Upper lobe of left lung (tissue), 6 donors: ENCODE measurements around the gene CIITA. TPM values are rescaled to one million over a fixed set of nuclear protein-coding genes. Genes with fewer than 3 reads are reported as not detected.
A peak's percentile ranks its signal among the peaks of the same experiment; 100 is the strongest.

Experiments
- ATAC-seq, 2 donors: fragments of 200-7000 bp; cut with Tn5 transposase; one replicate each; pipeline ENCODE4 v1.9.1; 2022; ENCODE audit warnings: mild to moderate bottlenecking in 2 of 2, moderate library complexity in 2 of 2; ENCODE audit not compliant: low FRiP score in 2 of 2
- DNase-seq, 2 donors: peaks; one replicate each; pipeline ENCODE4 v3.0.0-alpha.2; 2019 to 2020
- H3K27ac ChIP-seq, 4 donors: fragments of 200-600 bp; sonication (generic); one replicate each; pipeline ENCODE4 v1.5.1; 2016 to 2019
- H3K27me3 ChIP-seq, 4 donors: fragments of 200-600 bp; sonication (generic); one replicate each; pipeline ENCODE4 v1.5.1; 2017 to 2019
- H3K36me3 ChIP-seq, 4 donors: fragments of 200-600 bp; sonication (generic); one replicate each; pipeline ENCODE4 v1.5.1; 2016 to 2019
- H3K4me1 ChIP-seq, 4 donors: fragments of 200-600 bp; sonication (generic); one replicate each; pipeline ENCODE4 v1.5.1; 2018 to 2019
- H3K4me3 ChIP-seq, 4 donors: fragments of 200-600 bp; sonication (generic); one replicate each; pipeline ENCODE4 v1.5.1; 2017 to 2019; ENCODE audit warnings: mild to moderate bottlenecking in 2 of 4, moderate library complexity in 1 of 4
- H3K9me3 ChIP-seq, 4 donors: fragments of 200-600 bp; sonication (generic); one replicate each; pipeline ENCODE4 v1.5.1; 2018 to 2019
- EP300 ChIP-seq, 4 donors: sonication (generic); formaldehyde crosslinking; IDR thresholded peaks; one replicate each; pipeline ENCODE4 v1.5.1; 2017; ENCODE audit warnings: antibody characterized with exemption in 4 of 4, control low read depth in 2 of 4
- POLR2A ChIP-seq, 4 donors: fragments of 450-650 bp; IDR thresholded peaks; one replicate each; pipeline ENCODE4 v1.5.1; 2016 to 2017; ENCODE audit warnings: antibody characterized with exemption in 4 of 4, mild to moderate bottlenecking in 2 of 4
- POLR2AphosphoS5 ChIP-seq, 2 donors: sonication (generic); formaldehyde crosslinking; IDR thresholded peaks; one replicate each; pipeline ENCODE4 v1.5.1; 2017; ENCODE audit warnings: antibody characterized with exemption in 2 of 2
- WGBS, 2 donors: methylation state at CpG; one replicate each; pipeline ENCODE4 v1.1.5; 2017 to 2018; 5-methylcytosine and 5-hydroxymethylcytosine counted together
- total RNA-seq, 6 donors: library from RNA; depleted of rRNA in 4 of 6; stranded (reverse); fragments of >200 nt in 4 of 6; gene quantifications; one replicate each; pipeline versions ENCODE4 v1.1.0 to v1.2.1, GENCODE V29; 2016 to 2021
- TF ChIP-seq, protein P1 (sequence below), 6 experiments: fragments of 450-650 bp in 4 of 6; fragments of 200-600 bp in 2 of 6; sonication (generic) in 2 of 6; IDR thresholded peaks; one replicate each; pipeline ENCODE4 v1.5.1; 2016 to 2019; ENCODE audit warnings: antibody characterized with exemption in 6 of 6
- donor health status: DM: no; HTN: no; CAD: no; lungs with moderate emphysema.
- donor health status: DM: no; HTN: yes; CAD: no; lungs with severe emphysema.

CIITA gene
- total RNA-seq, 6 donors from 2014 or later, result 27.2 to 145 (median 83.2) TPM

DNA sequence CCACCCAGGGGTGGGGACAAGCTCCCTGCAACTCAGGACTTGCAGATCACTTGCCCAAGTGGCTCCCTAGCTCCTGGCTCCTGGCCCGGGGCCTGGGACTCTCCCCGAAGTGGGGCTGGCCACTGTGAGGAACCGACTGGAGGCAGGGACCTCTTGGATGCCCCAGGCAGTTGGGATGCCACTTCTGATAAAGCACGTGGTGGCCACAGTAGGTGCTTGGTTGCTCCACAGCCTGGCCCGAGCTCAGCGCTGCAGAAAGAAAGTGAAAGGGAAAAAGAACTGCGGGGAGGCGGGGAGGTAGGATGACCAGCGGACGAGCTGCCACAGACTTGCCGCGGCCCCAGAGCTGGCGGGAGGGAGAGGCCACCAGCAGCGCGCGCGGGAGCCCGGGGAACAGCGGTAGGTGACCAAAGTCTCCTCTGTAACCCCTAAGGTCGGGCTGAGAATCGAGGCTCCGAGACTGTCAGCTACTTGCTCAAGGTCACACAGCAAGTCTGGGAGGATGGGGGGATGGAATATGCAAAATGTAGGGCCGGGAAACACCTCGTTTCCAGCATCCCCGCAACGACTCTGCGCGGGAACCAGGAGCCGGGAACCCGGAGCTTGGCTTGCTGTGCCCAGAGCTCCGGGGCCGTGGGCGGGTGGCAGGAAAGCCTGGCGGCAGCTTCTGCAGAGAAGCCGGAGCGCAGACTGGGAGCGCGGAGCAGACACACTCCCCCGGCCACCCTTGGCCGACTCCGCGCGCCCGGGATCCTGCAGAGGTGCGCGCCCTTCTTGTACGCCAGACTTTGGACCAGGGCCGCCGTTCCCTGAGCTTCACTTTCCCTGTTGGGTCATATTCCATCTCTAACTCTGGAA, 1.9 kb downstream of the CIITA start:
- peak overlapping the region; percentile 60 to 80 (median 70) for H3K4me3 ChIP-seq
- DNase-seq (peak; percentile 90 to 91), ATAC-seq (peak; percentile 71 to 80)
- no peaks in the 10 kb centered on the region for H3K9me3 ChIP-seq
- peak; percentile 48 to 63 for TF ChIP-seq POLR2AphosphoS5 (IDR thresholded peaks at IDR 0.05)
- no peak for TF ChIP-seq EP300 (IDR thresholded peaks at IDR 0.05)
- TF ChIP-seq, protein P1, sequence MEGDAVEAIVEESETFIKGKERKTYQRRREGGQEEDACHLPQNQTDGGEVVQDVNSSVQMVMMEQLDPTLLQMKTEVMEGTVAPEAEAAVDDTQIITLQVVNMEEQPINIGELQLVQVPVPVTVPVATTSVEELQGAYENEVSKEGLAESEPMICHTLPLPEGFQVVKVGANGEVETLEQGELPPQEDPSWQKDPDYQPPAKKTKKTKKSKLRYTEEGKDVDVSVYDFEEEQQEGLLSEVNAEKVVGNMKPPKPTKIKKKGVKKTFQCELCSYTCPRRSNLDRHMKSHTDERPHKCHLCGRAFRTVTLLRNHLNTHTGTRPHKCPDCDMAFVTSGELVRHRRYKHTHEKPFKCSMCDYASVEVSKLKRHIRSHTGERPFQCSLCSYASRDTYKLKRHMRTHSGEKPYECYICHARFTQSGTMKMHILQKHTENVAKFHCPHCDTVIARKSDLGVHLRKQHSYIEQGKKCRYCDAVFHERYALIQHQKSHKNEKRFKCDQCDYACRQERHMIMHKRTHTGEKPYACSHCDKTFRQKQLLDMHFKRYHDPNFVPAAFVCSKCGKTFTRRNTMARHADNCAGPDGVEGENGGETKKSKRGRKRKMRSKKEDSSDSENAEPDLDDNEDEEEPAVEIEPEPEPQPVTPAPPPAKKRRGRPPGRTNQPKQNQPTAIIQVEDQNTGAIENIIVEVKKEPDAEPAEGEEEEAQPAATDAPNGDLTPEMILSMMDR (IDR thresholded peaks at IDR 0.05), result peak in 1 of 6 experiments; percentile 6
- peak in 1 of 4 donors; percentile 83 for TF ChIP-seq POLR2A (IDR thresholded peaks at IDR 0.05)
- peak overlapping the region; percentile 75 to 89 (median 82) for H3K27ac ChIP-seq
- H3K36me3 ChIP-seq, result peaks cover 0 to 5% (median 0%) of the 10 kb centered on the region in 4 donors
- peaks cover 38 to 62% (median 53%) of the 10 kb centered on the region in 4 donors for H3K4me1 ChIP-seq
- H3K27me3 ChIP-seq, result no peaks in the 10 kb centered on the region
- WGBS, 2 donors, result 2 to 5% methylated on average over 22 to 31 of the region's 49 CpGs

DNA sequence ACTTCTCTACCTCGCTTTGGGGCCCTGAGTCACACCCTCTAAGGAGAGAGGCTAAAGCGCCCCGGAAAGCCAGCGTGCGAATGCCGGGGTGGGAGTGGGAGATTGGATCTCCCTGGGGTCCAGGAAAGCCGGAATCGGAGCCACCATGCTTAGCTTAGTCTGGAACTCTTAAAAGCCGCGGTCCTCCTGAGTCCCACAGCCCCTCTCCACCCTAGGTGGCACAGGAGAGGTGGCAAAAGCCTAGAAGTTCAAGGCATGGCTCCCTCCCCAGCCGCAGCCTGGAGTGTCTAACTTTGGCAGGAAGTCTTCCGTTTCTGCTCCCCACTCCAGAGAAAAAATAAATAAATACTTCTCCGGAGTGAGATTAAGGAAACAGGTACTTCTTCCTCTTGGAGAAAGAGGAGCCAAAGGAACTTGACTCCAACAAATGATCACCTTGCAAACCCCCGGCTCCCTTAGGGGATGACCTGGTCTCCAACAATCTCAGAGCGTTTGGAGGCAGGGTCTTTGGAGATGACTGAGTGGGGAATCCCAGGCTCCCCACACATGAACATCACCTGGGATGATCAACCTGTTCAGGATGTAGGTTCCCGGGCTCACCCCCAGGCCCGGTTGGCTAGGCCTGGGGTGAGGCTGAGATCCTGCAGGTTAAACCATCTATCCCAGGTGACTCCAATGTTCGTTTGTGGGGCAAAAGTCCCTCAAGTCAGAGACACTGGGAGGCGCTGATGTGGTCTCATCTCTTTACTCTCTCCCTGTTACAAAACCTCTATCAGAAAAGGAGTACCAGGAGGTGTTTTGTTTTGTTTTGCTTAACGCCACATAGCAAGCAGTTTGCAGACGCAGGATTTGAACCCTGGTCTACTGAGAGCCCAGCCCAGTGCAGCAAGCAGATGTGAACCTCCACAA, 2.9 kb downstream of the CIITA start:
- H3K36me3 ChIP-seq, result peaks cover 0 to 5% (median 2%) of the 10 kb centered on the region in 4 donors
- no peak for ATAC-seq
- TF ChIP-seq EP300 (IDR thresholded peaks at IDR 0.05), result no peak
- TF ChIP-seq POLR2A (IDR thresholded peaks at IDR 0.05), result peak in 1 of 4 donors; percentile 53
- TF ChIP-seq POLR2AphosphoS5 (IDR thresholded peaks at IDR 0.05), result peak in 1 of 2 donors; percentile 33
- TF ChIP-seq, protein P1 (IDR thresholded peaks at IDR 0.05), result no peak
- H3K27me3 ChIP-seq, result no peaks in the 10 kb centered on the region
- peak in 1 of 2 donors; percentile 62 for DNase-seq
- peaks cover 44 to 72% (median 59%) of the 10 kb centered on the region in 4 donors for H3K4me1 ChIP-seq
- peak overlapping the region; percentile 75 to 89 (median 82) for H3K27ac ChIP-seq
- peak overlapping the region in 3 of 4 donors; percentile 60 to 80 (median 78) for H3K4me3 ChIP-seq
- WGBS, 2 donors, result 21 to 23% methylated on average over 20 to 21 of the region's 21 CpGs
- no peaks in the 10 kb centered on the region for H3K9me3 ChIP-seq

DNA sequence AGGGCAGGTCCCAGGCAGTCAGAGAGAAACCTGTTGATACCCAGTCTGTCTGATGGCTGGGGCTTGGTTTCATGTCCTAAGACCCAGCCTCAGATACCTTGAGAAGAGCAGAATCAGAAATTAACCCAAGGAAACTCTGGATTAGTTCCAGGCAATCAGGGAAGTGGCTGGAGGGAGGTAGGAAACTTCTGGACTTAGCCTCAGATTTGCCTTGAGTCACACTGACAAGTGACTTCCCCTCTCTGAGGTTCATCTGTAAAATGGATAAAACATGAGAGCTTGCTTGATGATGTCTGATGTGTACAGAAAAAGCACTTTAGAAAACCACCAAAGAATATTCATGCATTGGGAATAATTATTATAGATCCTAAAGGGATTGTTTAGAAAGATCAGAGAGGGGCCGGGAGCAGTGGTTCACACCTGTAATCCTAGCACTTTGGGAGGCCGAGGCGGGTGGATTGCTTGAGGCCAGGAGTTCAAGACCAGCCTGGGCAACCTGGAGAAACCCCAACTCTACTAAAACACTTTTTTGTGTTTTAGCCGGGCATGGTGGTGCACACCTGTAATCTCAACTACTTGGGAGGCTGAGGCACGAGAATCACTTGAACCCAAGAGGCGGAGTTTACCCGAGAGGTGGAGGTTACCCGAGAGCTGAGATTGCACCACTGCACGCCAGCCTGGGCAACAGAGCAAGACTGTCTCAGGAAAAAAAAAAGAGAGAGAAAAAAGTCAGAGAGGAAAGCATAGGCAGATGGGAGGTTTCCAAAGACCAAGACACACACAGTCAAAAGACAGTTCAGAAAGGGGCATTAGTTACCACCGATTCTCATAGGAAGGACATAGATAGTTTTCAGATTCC, 3.8 kb downstream of the CIITA start:
- Histone ChIP-seq H3K9me3 (no peaks in the 10 kb centered on the region), H3K4me1 (peaks cover 46 to 80% (median 65%) of the 10 kb centered on the region in 4 donors), H3K4me3 (peak overlapping the region in 3 of 4 donors; percentile 60 to 80 (median 78)), H3K27me3 (no peaks in the 10 kb centered on the region), H3K36me3 (peaks cover 0 to 5% (median 2%) of the 10 kb centered on the region in 4 donors), H3K27ac (peak overlapping the region; percentile 75 to 89 (median 82))
- TF ChIP-seq POLR2AphosphoS5 (IDR thresholded peaks at IDR 0.05) (no peak), POLR2A (IDR thresholded peaks at IDR 0.05) (peak in 1 of 4 donors; percentile 24)
- ATAC-seq, result no peak
- 61 to 79% methylated on average over 10 of the region's 10 CpGs for WGBS, 2 donors
- DNase-seq, result no peak

DNA sequence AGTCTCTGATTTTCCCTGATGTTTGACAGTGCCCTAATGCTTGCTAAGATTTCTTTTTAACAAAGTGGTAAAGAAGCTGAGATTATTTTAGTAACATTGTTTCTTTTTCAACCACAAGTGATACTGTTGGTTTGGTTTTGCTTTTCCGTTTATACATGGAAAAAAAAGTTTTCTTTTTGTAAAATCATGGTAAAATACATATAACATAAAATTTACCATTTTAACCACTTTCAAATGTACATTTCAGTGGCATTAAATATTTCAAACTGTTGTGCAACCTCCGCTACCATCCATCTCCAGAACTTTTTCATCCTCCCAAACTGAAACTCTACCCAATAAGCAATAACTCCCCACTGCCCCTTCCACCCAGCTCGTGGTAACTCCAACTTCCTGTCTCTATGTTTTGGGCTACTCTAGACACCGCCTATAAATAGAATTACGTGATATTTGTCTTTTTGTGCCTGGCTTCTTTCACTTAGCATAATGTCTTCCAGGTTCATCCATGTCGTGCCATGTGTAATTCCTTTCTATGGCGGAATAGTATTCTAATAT, 4.6 kb downstream of the CIITA start:
- H3K36me3 ChIP-seq, result peaks cover 0 to 5% (median 2%) of the 10 kb centered on the region in 4 donors
- ATAC-seq, result no peak
- TF ChIP-seq, protein P1 (IDR thresholded peaks at IDR 0.05), result no peak
- TF ChIP-seq POLR2AphosphoS5 (IDR thresholded peaks at IDR 0.05) (no peak), POLR2A (IDR thresholded peaks at IDR 0.05) (no peak)
- no peak overlapping the region for H3K4me3 ChIP-seq
- H3K27me3 ChIP-seq, result no peaks in the 10 kb centered on the region
- 52 to 62% methylated on average over 7 of the region's 7 CpGs for WGBS, 2 donors
- H3K27ac ChIP-seq, result peak overlapping the region in 3 of 4 donors; percentile 77 to 89 (median 86)
- DNase-seq, result no peak
- H3K4me1 ChIP-seq, result peaks cover 46 to 84% (median 69%) of the 10 kb centered on the region in 4 donors
- no peaks in the 10 kb centered on the region for H3K9me3 ChIP-seq
